Measurements from ENCODE around the gene TSPAN11.

TSPAN11 gene

DNA sequence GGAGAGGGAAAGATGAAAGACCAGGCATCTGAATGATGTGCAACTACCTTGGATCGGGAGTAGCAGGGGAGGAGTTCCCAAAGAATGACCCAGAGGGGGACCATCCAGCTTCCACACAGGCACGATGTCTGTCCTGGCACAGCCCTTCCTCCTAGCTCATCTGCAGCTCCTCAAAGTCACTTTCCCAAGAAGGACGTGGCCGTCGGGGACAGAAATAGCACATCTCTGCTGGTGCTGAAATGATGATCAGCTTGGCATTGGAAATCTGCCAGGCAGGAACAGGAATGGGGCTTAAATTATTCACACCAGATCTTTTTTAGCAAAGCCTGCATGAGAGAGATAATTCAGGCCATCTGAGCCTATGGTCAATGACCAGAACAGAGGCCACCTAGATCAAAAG, 41.7 kb downstream of the TSPAN11 start:
- TF ChIP-seq POLR2AphosphoS5 (IDR thresholded peaks at IDR 0.05; ENCODE audit: borderline replicate concordance, low read depth, low read length): no peak
- TF ChIP-seq FOXP2 (optimal IDR thresholded peaks at IDR 0.05; ENCODE audit: control extremely low read depth, extremely low read length, insufficient read depth): no peak
- no peak for TF ChIP-seq EZH2 (IDR thresholded peaks at IDR 0.05)

GRCh38 chr12:30969006-30969405, 42.5 kb downstream of the TSPAN11 start:
- H3K9ac ChIP-seq (ENCODE audit: insufficient read length): no peak overlapping the region
- H3K36me3 ChIP-seq (ENCODE audit: insufficient read depth, low read length): no peaks in the 10 kb centered on the region; the same call in 1 of the 2 replicates
- no peak overlapping the region for H3K27ac ChIP-seq
- H3K9me3 ChIP-seq (ENCODE audit: low read depth, low read length): no peaks in the 10 kb centered on the region
- no peak overlapping the region for H3K4me3 ChIP-seq
- no peak for DNase-seq (ENCODE audit: low read depth, low spot score)
- TF ChIP-seq POLR2AphosphoS5 (IDR thresholded peaks at IDR 0.05; ENCODE audit: borderline replicate concordance, low read depth, low read length) (no peak), EZH2 (IDR thresholded peaks at IDR 0.05) (no peak), FOXP2 (optimal IDR thresholded peaks at IDR 0.05; ENCODE audit: control extremely low read depth, extremely low read length, insufficient read depth) (no peak)

More for the DNA sequence above, 41.7 kb downstream of the TSPAN11 start:
- Histone ChIP-seq H3K9ac (ENCODE audit: insufficient read length) (no peak overlapping the region), H3K27ac (no peak overlapping the region), H3K4me3 (no peak overlapping the region), H3K36me3 (ENCODE audit: insufficient read depth, low read length) (no peaks in the 10 kb centered on the region; the same call in 1 of the 2 replicates), H3K9me3 (ENCODE audit: low read depth, low read length) (no peaks in the 10 kb centered on the region)
- DNase-seq (ENCODE audit: low read depth, low spot score): no peak

DNA sequence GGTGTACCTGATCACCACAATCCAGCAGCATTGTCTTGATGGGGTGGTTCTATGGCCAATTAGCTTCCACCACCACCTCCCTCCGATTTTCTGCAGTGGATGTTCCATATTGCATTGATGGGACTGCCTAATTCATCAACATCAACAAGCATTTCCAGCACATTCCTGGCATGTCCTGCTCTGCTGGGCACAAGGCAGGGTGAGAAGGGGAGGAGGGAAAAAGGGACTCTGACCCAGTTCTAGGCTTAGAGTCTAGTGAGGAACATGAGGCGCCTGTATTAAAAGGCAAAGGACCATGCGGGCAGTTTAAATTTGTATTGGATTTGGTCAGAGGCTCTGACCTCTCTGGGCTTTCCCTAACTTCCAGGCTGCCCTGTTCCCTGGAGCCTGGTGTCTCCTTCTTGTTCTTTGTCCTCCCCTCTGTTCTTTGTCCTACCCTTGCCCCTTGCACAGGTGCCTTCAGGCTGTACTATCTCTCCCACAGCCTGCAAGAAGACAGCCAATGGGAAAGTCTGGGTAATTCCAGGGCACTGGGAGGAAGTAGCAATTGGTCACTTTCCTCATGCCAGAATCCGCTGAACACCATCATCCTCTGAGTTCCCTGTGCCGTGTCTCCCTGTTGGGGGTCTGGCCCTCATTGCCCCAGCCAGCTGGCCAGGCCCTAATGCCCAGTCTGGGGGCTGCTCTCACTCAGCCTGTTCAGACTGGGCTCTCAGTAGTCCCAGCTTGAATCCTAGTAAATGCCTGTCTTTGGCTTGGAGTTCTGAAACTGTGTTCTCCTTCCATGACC, 43.3 kb downstream of the TSPAN11 start:
- no peak overlapping the region for H3K9ac ChIP-seq (ENCODE audit: insufficient read length)
- TF ChIP-seq FOXP2 (optimal IDR thresholded peaks at IDR 0.05; ENCODE audit: control extremely low read depth, extremely low read length, insufficient read depth): no peak
- TF ChIP-seq EZH2 (IDR thresholded peaks at IDR 0.05): no peak
- TF ChIP-seq POLR2AphosphoS5 (IDR thresholded peaks at IDR 0.05; ENCODE audit: borderline replicate concordance, low read depth, low read length): no peak
- no peaks in the 10 kb centered on the region for H3K9me3 ChIP-seq (ENCODE audit: low read depth, low read length)
- no peak for DNase-seq (ENCODE audit: low read depth, low spot score)
- H3K36me3 ChIP-seq (ENCODE audit: insufficient read depth, low read length): no peaks in the 10 kb centered on the region; the same call in 1 of the 2 replicates
- H3K27ac ChIP-seq: no peak overlapping the region
- H3K4me3 ChIP-seq: no peak overlapping the region

DNA sequence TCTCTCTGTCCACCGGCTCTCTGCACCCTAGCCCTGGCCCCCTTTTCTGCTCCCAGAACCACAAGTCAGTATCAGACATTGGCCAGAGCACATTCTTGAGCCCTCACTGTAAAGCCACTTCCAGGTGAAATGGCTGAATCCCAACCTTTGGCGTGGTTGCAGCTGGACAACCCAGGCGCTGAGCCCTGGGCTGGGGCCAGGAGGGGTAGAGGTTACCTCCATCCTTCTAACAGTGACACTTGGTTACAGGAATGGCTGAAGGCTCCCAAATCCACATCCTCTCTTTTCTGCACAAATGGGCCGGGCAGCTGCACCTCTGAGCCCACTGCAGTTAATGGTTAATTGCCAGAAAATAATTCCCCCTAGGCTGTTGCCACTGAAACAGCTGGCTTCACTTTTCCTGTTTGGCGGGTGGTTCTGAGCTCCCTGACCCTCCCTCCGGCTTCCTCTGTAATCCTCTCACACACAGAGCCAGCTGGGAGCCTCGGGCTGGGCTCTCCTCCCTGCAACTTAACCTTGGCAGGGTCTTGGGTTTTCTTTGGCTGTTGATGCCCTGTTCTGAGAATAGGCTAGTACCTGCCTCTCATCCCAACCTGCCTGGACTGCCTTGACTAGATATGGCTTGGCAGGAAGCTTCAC, 44.1 kb downstream of the TSPAN11 start:
- H3K9ac ChIP-seq (ENCODE audit: insufficient read length): no peak overlapping the region
- H3K36me3 ChIP-seq (ENCODE audit: insufficient read depth, low read length): no peaks in the 10 kb centered on the region; the same call in 1 of the 2 replicates
- H3K27ac ChIP-seq: no peak overlapping the region
- TF ChIP-seq FOXP2 (optimal IDR thresholded peaks at IDR 0.05; ENCODE audit: control extremely low read depth, extremely low read length, insufficient read depth) (no peak), POLR2AphosphoS5 (IDR thresholded peaks at IDR 0.05; ENCODE audit: borderline replicate concordance, low read depth, low read length) (no peak), EZH2 (IDR thresholded peaks at IDR 0.05) (no peak)
- no peak overlapping the region for H3K4me3 ChIP-seq
- H3K9me3 ChIP-seq (ENCODE audit: low read depth, low read length): no peaks in the 10 kb centered on the region
- DNase-seq (ENCODE audit: low read depth, low spot score): no peak

DNA sequence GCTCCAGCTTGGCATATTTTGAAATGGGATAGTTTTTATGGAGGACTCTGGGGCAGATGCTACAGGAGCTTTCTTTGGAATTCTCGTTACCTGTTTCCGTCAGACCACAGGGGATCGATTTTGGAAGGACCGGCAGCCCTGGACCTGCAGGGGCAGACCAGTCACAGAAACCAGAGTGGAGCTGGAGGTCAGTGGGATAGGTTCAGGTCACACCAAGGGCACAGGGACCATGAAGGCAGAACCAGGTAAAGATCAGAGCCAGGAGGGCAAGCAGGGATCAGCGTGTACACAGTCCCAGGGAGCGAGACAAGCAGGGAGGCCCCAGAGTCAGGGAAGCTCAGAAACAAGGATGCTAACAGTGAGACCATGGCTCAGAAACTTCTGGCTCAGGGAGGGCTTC, 45.5 kb downstream of the TSPAN11 start:
- no peak for DNase-seq (ENCODE audit: low read depth, low spot score)
- Histone ChIP-seq H3K9me3 (ENCODE audit: low read depth, low read length) (no peaks in the 10 kb centered on the region), H3K27ac (no peak overlapping the region), H3K4me3 (no peak overlapping the region), H3K9ac (ENCODE audit: insufficient read length) (no peak overlapping the region), H3K36me3 (ENCODE audit: insufficient read depth, low read length) (no peaks in the 10 kb centered on the region)
- TF ChIP-seq EZH2 (IDR thresholded peaks at IDR 0.05): no peak
- TF ChIP-seq FOXP2 (optimal IDR thresholded peaks at IDR 0.05; ENCODE audit: control extremely low read depth, extremely low read length, insufficient read depth): no peak
- TF ChIP-seq POLR2AphosphoS5 (IDR thresholded peaks at IDR 0.05; ENCODE audit: borderline replicate concordance, low read depth, low read length): no peak

DNA sequence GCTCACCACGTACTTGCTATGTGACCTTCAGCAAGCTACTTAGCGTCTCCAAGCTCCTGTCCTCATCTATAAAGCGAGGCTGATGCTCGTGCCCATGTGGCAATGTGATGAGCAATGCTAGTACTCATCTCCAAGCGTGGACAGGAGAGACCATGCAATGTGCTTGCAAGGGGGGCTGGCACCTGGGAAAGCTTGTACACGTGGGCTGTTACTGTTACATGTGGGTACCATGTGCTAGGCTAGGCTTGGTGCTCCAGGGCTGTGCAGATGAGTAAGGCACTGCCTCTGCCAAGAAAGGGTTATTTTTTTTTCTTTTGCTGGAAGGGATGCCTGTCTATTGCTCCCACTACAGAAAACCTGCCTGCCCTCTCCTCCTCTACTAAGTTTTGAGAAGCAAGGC, 46.6 kb downstream of the TSPAN11 start:
- Histone ChIP-seq H3K9me3 (ENCODE audit: low read depth, low read length) (no peaks in the 10 kb centered on the region), H3K9ac (ENCODE audit: insufficient read length) (no peak overlapping the region), H3K4me3 (no peak overlapping the region), H3K27ac (no peak overlapping the region), H3K36me3 (ENCODE audit: insufficient read depth, low read length) (no peaks in the 10 kb centered on the region)
- TF ChIP-seq POLR2AphosphoS5 (IDR thresholded peaks at IDR 0.05; ENCODE audit: borderline replicate concordance, low read depth, low read length) (no peak), EZH2 (IDR thresholded peaks at IDR 0.05) (no peak), FOXP2 (optimal IDR thresholded peaks at IDR 0.05; ENCODE audit: control extremely low read depth, extremely low read length, insufficient read depth) (no peak)
- DNase-seq (ENCODE audit: low read depth, low spot score): no peak

DNA sequence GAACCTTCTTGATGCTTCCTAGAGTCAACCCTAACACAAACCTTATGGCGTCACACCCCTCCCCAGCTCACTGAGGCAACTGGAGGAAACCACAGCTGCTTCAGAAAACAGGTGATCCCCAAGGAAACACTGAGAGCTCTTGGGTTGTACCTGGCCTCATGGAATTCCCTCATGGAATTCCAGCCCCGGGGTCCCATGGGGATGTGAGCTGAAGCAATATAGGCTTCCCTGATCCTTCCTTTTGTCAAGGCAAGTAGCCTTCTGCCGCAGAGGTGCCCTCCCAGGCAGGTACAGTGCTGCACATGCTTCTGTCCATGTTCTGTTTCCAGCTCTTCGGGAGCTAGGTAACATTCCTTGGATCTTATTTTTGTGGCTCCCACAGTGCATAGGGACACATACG, 47.3 kb downstream of the TSPAN11 start:
- TF ChIP-seq EZH2 (IDR thresholded peaks at IDR 0.05) (no peak), POLR2AphosphoS5 (IDR thresholded peaks at IDR 0.05; ENCODE audit: borderline replicate concordance, low read depth, low read length) (no peak), FOXP2 (optimal IDR thresholded peaks at IDR 0.05; ENCODE audit: control extremely low read depth, extremely low read length, insufficient read depth) (no peak)
- Histone ChIP-seq H3K9me3 (ENCODE audit: low read depth, low read length) (no peaks in the 10 kb centered on the region), H3K36me3 (ENCODE audit: insufficient read depth, low read length) (no peaks in the 10 kb centered on the region), H3K4me3 (no peak overlapping the region), H3K27ac (no peak overlapping the region), H3K9ac (ENCODE audit: insufficient read length) (no peak overlapping the region)
- no peak for DNase-seq (ENCODE audit: low read depth, low spot score)

- no peaks in the 10 kb centered on the region for H3K9me3 ChIP-seq (ENCODE audit: low read depth, low read length)
- H3K36me3 ChIP-seq (ENCODE audit: insufficient read depth, low read length): no peaks in the 10 kb centered on the region
- H3K27ac ChIP-seq: no peak overlapping the region
- no peak for DNase-seq (ENCODE audit: low read depth, low spot score)
- no peak overlapping the region for H3K9ac ChIP-seq (ENCODE audit: insufficient read length)
- TF ChIP-seq POLR2AphosphoS5 (IDR thresholded peaks at IDR 0.05; ENCODE audit: borderline replicate concordance, low read depth, low read length): no peak
- TF ChIP-seq EZH2 (IDR thresholded peaks at IDR 0.05): no peak
- TF ChIP-seq FOXP2 (optimal IDR thresholded peaks at IDR 0.05; ENCODE audit: control extremely low read depth, extremely low read length, insufficient read depth): no peak
- no peak overlapping the region for H3K4me3 ChIP-seq
Observed at GRCh38 chr12:30974746-30975500, 48.4 kb downstream of the TSPAN11 start.
